Measurements from ENCODE around the gene WSB1.
A peak's percentile ranks its signal among the peaks of the same experiment; 100 is the strongest.
"Not testable (repeated sequence)": the region's sequence is repeated elsewhere in the genome, so short reads cannot be mapped to it uniquely, and the experiment has no call there.

The WSB1 gene

DNA sequence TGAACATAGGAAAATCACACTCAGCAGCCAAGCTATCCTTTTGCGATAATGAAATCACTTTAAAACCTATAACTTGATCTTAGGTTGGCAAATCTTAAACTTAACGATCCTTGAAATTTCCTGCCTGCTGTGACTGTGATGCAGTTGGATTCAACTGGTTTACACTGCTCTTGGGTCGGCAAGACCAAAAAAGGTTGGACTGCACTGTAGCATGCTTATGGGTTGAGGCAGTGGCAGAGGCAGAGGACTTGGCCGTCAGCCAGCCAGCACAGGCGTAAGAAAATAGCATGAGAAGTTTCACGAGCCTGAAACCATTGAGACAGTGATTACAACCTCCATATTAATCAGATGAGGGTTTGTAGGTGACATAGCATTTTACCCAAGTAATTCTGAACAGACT lies 21.4 kb downstream of the WSB1 start:
- DNase-seq (ENCODE audit: low read depth in 2 of 3, low spot score in 2 of 3), result no peak

DNA sequence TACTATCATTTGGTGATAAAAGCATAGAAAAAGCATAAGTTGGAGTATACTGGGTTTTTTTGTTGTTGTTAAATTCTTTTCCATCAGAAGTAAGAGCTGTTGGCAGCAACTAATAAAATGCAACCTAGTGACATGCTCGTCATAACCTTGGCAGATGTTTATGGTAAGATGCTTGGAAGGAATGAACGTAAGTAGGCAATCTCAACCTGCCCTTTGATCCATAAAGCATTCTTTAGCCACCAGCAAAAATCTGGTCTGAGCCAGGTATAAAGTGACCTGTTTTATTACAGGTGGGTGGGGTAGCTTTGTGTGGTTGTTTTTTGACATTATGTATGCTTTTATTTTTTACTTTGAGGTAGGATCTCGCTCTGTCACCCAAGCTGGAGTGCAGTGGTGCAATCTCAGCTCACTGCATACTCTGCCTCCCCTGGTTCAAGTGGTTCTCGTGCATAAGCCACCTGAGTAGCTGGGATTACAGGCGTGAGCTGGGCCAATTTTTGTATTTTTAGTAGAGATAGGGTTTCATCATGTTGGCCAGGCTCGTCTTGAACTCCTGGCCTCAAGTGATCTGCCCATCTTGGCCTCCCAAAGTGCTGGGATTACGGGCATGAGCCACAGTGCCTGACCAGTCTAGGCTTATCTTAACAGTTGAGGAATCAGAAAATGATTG lies 22.0 kb downstream of the WSB1 start:
- DNase-seq (ENCODE audit: low read depth in 2 of 3, low spot score in 2 of 3), result no peak

DNA sequence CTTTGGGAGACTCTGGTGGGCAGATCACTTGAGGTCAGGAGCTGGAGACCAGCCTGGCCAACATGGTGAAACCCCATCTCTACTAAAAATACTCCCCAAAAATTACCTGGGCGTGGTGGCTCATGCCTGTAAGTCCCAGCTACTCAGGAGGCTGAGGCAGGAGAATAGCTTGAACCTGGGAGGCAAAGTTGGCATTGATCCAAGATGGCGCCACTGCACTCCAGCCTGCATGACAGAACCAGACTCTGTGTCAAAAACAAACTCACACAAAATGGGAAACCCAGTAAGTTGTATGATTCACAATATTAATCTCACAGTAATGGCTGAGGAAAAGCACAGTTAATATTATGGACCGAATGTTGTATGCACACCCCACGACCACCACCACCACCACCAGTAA lies 24.3 kb downstream of the WSB1 start:
- no peak for DNase-seq (ENCODE audit: low read depth in 2 of 3, low spot score in 2 of 3)

DNA sequence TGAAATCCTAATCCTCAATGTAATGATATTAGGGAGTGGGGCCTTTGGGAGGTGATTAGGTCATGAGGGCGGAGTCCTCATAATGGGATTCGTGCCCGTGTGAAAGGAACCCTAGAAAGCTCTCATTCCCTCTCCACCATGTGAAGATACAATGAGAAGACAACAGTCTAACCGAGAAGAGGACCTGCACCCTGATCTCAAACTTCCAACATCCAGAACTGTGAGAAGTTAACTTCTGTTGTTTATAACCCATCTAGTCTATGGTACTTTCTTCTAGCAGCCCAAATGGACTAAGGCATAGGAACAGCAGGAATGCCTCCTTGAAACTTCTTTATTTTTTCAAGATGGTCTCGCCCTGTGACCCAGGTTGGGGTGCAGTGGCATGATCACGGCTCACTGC lies 24.7 kb downstream of the WSB1 start:
- no peak for DNase-seq (ENCODE audit: low read depth in 2 of 3, low spot score in 2 of 3)

DNA sequence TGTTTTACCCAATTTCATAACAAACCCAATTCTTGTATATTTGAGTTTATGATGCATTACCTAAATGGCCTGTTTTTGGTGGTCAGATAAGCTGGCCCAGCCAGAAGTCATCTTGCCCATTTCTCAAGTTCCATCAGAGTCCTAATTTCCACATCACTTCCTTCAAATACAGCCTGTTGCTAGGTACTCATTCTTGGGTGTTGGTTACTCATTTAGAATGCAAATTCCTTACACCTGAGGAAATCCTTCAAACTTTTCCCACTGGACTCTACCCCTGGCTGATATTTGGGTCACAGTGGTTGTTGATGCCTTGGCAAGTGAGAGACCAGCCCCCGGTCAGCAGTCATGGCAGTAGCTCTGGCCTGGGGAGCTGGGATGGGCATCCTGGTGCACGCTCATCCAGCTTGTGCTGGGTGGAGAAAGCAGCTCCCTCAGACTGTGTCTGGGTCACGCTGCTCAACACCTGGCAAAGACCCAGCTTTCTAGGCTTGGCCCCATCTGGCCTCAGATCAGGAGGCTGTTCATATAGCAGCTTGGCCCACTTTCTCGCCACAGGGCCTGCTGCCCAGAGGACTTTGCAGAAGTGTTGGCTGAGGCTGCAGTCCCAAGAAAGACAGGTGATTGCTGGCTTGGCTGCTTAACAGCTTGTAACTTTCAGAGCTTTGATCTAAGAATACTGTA lies 25.8 kb downstream of the WSB1 start:
- no peak for DNase-seq (ENCODE audit: low read depth in 2 of 3, low spot score in 2 of 3)

DNA sequence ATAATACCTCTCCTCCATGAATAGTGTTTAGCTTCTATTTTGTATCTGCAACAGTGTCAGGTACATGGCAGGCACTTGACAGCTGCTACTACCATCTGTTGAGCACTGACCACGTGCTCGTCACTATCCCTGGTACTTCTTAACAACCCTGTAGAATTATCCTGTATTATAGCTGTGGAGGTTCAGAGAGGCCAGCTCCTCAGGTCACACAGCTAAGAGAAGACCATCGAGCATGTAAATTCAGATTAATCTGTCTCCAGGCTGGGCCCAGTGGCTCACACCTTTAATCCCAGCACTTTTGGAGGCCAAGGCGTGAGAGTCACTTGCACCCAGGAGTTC lies 26.3 kb downstream of the WSB1 start:
- DNase-seq (ENCODE audit: low read depth in 2 of 3, low spot score in 2 of 3), result no peak

DNA sequence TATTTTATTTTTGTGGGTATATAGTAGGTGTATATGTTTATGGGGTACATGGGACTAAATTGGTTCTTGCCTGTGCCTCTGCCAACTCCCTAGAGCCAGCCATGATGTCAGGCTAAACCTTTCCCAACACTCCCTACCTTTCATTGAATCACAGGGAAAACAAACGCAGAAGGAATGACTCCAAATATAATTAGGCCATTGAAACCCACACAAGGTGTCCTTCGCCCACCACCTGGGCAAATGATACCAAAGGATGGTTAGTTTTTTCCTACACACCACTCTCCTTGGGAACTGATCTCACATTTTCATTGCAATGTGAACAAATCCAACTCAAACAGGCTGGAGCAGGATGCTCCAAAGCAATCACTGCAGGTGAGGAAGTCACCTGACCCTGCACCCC lies 27.5 kb downstream of the WSB1 start:
- no peak for DNase-seq (ENCODE audit: low read depth in 2 of 3, low spot score in 2 of 3)

DNA sequence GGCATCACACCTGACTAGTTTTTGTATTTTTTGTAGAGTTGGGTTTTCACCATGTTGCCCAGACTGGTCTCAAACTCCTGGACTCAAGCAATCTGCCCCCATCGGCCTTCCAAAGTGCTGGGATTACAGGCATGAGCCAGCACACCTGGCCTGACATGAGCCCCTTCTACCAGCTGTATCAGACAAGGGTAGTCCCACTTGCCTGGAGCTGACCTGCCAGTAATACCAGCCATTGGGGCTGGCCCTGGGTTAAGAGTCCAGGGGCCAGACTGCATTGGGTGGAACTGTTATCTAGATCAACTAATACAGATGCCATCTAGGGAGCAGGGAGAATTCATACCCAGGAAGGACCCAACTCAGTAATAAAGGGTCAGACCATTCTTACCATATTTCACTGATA lies 28.1 kb downstream of the WSB1 start:
- DNase-seq (ENCODE audit: low read depth in 2 of 3, low spot score in 2 of 3), result no peak

DNA sequence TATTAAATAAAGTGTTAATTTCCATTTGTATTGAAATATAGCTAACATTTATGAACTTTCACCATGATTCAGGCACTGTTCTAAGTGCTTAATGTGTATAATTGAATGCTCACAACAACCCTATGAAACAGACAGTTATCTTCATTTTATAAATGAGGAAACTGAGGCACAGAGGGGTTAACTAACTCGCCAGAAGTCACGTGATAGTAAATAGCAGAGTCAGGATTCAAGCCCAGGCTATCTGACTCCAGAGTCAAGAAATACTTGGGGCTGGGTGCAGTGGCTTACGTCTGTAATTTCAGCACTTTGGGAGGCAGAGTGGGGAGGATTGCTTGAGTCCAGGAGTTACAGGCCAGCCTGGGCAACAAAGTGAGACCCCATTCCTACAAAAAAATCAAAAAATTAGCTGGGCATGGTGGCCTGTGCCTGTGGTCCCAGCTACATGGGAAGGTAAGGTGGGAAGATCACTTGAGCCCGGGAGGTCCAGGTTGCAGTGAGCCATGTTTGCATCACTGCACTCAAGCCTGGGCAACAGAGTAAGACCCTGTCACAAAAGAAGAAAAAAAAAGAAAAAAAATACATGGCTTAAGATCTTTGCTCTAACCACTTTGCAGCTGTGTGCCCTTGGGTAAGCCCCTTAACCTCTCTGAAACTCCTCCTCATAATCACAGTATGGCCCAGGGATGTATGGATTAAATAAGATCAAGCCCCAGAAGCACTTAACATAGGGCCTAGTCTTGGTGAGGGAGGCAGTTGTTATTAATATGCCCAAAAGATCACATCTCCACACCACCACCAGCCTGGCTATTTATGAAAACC lies 29.0 kb downstream of the WSB1 start:
- no peak for DNase-seq (ENCODE audit: low read depth in 2 of 3, low spot score in 2 of 3)

DNA sequence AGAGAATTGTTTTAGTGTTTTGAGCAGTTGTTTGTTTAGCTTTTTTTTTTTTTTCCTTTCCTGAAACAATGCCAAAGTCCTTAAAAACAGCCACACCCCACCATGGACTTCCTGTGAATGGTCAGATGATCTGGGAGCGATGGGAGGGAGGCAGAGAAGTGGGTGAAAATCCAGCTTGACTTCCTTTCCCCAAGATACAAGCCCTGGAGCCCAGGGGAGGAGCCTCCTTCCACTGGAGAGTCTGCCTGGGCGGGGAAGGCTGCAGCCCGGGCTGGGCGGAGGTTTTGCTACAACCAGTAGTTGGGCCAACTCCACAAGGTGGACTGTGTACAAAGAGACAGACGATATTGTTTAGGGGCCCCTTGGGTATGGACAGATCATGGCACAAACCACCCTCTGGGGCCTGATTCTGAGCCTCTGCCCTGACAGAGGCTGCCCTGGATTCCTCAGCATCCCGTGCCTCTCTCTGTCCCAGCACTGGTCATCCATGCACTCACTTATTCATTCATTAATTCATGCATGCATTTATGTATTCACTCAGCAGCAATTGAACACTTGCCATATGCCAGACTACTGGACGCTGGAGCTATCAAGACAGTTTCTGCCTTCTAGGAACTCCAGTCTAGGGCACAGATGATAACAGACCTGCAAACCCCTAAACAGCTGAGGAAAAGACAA lies 29.8 kb downstream of the WSB1 start:
- no peak for DNase-seq (ENCODE audit: low read depth in 2 of 3, low spot score in 2 of 3)

DNA sequence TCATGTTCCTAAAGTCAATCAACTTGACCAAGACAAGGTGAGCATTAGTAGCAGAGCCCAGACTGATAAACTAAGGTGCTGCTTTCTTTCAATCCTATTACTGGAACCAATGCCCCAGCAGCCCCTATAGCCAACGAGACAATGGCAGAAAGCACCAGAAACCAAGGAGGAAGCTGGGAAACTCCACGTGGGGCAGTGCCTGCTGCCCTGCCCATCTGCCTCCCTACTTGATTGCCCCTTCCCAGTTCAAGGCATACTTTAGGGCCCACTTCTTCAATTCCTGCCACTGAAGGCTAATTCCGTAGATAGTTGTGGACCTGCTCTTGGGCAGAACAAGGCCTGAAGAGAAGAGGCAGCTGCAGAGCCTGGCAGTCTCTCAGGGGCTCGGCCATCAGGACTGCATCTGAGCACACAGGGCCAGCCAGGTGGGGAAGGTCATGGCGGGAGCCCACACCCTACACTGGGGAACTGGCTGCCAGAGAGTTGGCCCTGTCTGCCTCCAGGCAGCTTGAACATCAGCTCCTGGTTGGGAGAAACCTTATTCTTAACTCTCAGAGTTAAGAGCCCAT lies 30.9 kb downstream of the WSB1 start:
- no peak for DNase-seq (ENCODE audit: low read depth in 2 of 3, low spot score in 2 of 3)

DNA sequence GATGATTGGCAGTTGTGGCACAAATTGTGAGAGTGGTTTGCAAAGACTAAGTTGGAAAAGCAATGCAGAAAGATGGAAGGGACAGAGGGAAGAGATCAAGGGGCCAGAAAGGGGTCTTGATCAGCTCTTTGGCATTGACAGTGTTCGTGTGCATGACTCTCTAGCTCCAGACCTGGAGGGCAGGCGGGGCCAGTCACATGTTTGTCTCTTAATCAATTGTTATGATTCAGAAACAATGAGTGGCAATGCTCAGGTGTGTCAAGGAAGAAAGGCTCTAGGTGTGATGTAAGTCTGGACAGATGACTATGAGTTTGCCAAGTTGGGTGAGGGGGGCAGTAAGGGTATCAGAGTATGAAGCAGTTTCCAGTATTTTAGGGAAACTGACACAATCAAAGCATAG lies 32.1 kb downstream of the WSB1 start:
- no peak for DNase-seq (ENCODE audit: low read depth in 2 of 3, low spot score in 2 of 3)

DNA sequence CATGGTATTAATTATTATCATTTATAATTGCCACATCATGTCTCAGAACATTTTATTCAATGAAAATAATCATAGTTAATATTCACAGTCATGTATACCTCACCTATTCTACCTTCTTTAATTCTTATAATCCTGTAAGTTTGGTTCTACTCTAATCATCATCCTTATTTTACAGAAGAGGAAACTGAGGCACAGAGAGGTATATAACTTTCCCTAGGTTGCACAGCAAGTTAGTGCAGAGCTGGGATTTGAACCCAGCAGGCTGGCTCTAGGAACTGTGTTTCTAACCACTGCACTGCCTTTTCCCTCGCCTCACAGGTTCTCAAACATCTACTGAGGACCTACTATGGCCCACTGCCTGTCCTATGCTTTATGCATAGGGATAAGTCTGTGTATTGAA lies 32.7 kb downstream of the WSB1 start:
- DNase-seq (ENCODE audit: low read depth in 2 of 3, low spot score in 2 of 3), result no peak

DNA sequence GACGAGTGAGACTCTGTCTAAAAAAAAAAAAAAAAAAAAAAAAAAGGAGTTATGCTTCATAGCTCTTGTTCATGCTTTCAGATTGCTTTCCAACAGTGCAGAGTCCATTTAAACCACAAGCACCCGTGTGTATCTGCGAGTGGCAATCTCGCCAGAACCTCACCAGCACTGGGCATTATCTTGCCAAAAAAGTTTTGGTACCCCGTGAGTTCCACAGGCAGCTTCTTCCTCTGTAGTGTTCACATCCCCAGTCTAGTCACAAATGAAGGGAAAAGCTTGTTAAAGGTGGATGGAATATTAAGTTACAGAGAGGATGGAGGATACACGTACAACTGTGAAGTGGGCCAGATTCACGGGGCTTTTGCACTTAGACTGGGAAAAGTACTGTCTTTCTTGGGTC lies 33.5 kb downstream of the WSB1 start:
- DNase-seq (ENCODE audit: low read depth in 2 of 3, low spot score in 2 of 3), result no peak

DNA sequence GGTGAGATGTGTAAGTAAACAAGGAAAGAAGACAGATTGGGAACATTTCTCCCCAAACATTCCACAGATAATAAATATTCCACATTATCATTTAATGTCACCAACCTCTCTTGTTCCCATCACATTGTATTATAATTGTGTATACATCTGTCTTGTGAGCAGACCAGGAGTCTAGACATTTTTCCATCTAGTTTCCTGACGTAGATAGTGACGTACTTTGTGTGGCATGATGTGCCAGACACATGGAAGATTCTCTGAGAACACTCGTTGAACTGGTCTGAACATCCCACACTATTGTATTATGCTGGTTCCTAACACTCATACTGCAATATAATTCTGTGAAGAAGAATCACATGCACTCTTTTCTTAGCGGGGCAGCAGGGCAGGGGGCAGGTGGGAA lies 34.0 kb downstream of the WSB1 start:
- no peak for DNase-seq (ENCODE audit: low read depth in 2 of 3, low spot score in 2 of 3)

DNA sequence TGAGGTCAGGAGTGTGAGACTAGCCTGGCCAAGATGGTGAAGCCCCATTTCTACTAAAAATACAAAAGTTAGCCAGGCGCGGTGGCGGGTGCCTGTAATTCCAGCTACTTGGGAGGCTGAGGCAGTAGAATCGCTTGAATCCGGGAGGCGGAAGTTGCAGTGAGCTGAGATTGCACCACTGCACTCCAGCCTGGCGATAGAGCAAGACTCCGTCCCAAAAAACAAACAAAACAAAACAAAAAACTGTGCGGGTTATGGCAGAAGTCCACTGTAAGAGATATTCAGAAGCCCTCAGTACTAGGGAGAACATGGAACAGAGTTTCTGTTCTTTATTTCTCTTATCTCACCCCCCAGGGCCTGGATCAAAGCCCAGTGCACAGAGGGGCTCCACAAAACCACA lies 34.8 kb downstream of the WSB1 start:
- not testable (repeated sequence) for DNase-seq (ENCODE audit: low read depth in 2 of 3, low spot score in 2 of 3)

DNA sequence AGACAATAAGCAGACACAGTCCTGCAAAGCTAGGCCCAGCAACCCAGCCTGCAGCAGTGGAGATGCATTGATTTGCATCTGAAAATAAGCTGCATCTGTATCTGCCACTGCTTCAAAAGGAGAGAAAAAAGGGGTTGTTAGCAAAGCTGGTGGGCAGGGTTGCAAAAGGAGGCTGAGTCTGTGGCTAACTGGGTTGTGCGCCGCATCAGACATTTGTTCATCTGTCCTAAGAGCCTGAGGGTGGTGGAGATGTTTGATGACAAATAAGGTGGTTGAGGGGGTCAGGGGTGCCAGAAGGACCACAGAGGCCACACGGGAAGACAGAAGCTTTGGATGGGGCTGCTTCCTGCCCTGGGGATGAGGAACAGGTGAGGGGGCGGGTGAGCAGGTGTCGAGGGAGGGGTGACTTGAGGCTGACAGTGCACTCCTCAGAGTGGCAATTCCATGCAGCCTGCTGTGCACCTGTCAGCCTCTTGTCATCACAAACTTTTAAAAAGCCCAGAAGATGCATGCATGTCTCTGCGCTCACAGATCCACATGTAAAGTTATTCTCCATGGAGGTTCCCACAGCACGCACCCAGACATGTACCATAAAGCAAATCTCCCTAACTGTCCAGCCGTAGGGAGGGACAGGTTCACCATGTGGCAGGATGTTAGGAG lies 35.4 kb downstream of the WSB1 start:
- no peak for DNase-seq (ENCODE audit: low read depth in 2 of 3, low spot score in 2 of 3)

DNA sequence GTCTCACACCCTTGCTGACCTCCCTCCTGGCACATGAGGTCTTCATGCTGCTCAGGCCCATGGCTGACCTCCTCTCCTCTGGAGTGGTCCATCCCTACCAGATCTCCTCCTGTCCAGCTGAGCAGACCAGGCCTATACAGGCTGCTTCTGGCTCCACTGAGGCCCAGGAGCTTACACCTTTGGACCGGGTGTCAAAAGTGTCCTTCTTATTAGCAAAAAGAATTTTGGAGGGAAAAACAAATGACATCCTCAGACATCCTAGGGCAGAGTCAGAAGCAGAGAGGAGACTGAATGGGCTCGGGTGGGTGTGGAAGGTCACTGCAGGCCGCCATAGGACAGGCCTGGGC lies 38.1 kb downstream of the WSB1 start:
- no peak for DNase-seq (ENCODE audit: low read depth in 2 of 3, low spot score in 2 of 3)

DNA sequence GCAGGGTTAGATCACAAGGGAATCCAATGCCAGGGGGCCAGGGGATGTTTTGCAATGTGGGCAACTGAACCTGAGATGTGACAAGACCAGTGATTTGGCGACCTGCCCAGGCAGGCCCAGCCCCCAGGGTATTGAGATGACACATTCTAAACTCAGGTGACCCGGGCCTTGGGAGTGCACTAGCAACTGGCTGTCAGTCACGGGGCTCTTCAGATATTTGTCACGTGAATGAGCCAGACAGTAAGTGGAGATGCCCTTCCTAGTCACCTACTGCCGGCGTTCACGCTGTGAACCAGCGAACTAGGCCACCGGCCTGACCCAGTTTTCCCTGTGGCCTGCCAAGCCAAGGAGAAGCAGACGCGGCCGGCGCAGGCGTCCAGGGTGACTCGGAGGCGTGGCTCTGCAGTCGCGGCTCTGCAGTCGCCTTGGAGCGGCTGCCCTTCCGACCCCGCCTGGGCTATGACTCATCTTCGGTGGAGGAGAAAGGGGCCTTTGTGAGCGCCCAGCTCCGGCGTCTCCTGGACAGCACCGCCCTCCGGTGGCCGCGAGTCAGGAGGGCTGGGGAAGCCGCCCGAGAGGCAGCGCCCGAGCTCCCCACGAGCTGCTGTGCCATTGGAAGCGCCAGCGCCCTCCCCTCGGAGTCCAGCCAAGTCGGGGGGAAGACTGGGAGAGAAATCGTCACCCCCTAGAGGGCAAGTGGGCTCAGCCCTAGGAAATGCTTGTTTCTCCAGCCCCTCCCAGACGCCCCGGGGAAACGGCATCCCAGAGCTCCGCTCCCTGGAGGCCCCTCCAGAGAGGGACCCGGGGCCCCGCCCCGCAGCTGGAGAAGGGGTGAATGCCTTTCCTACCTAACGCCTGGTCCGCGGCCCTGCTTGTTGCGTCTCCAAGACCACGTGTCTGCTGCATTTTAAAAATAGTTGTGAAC lies 38.8 kb downstream of the WSB1 start:
- DNase-seq (ENCODE audit: low read depth in 2 of 3, low spot score in 2 of 3), result peak; percentile 64 to 84 (median 79)

DNA sequence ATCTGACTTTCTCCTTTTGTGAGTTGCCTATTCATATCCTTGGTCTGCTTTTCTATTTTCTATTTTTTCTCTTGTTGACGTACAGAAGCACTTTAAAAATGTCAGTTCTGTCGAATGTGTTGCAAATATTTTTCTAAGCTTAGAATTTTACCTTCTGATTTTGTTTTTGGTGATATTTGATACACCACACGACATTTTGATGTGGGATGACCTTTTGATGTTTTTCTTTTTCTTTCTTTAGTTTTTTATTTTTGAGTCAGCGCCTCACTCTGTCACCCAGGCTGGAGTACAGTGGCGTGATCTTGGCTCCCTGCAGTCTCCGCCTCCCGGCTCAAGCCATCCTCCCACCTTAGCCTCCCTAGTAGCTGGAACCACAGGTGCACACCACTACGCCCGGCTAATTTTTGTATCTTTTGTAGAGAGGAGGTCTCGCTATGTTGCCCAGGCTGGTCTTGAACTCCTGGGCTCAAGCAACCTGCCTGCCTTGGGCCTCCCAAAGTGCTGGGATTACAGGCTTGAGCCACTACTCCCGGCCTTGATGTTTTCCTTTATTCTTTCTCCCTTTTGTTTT lies 39.6 kb downstream of the WSB1 start:
- DNase-seq (ENCODE audit: low read depth in 2 of 3, low spot score in 2 of 3), result no peak
